MM.1S (cell line): ENCODE measurements around the gene FBXL13.

Source experiments
- DNase-seq: peaks from one replicate; pipeline ENCODE4 v3.0.0-alpha.2; 2015
- H2AFZ ChIP-seq: fragments of 300-600 bp; sonication (generic); 2 replicates; pipeline ENCODE4 v1.6.0; 2016; ENCODE audit warnings: antibody characterized with exemption, low read length
- H3F3A ChIP-seq: fragments of 300-600 bp; sonication (generic); 2 replicates; pipeline ENCODE4 v1.6.1; 2016; ENCODE audit warnings: mild to moderate bottlenecking, antibody characterized with exemption, low read length, moderate library complexity, mixed read lengths; ENCODE audit not compliant: insufficient read depth
- H3K27ac ChIP-seq: fragments of 300-600 bp; sonication (generic); 2 replicates; pipeline ENCODE4 v1.5.1; 2016; ENCODE audit warnings: mild to moderate bottlenecking, low read length
- H3K27me3 ChIP-seq: fragments of 300-600 bp; sonication (generic); replicated peaks from 2 replicates; pipeline ENCODE4 v1.6.0; 2016; ENCODE audit warnings: low read length; ENCODE audit not compliant: insufficient read depth
- H3K36me3 ChIP-seq: fragments of 300-600 bp; sonication (generic); replicated peaks from 2 replicates; pipeline ENCODE4 v1.6.1; 2016; ENCODE audit warnings: mild to moderate bottlenecking, low read length, mixed read lengths; ENCODE audit not compliant: insufficient read depth
- H3K4me1 ChIP-seq: fragments of 300-600 bp; sonication (generic); 2 replicates; pipeline ENCODE4 v1.6.1; 2016; ENCODE audit warnings: low read length, mixed read lengths
- H3K4me2 ChIP-seq: fragments of 300-600 bp; sonication (generic); 2 replicates; pipeline ENCODE4 v1.6.0; 2016; ENCODE audit warnings: low read depth, low read length
- H3K4me3 ChIP-seq: fragments of 300-600 bp; sonication (generic); 2 replicates; pipeline ENCODE4 v1.5.1; 2016; ENCODE audit warnings: low read length, mixed read lengths
- H3K79me2 ChIP-seq: fragments of 300-600 bp; sonication (generic); 2 replicates; pipeline ENCODE4 v1.6.1; 2016; ENCODE audit warnings: mixed run types, low read length, mixed read lengths
- H3K9ac ChIP-seq: fragments of 300-600 bp; sonication (generic); 2 replicates; pipeline ENCODE4 v1.6.1; 2016; ENCODE audit warnings: low read length, mixed read lengths
- H3K9me2 ChIP-seq: fragments of 300-600 bp; sonication (generic); replicated peaks from 2 replicates; pipeline ENCODE4 v1.6.1; 2016; ENCODE audit warnings: mild to moderate bottlenecking, low read length, mixed read lengths; ENCODE audit not compliant: insufficient read depth
- H3K9me3 ChIP-seq: fragments of 300-600 bp; sonication (generic); replicated peaks from 2 replicates; pipeline ENCODE4 v1.6.1; 2016; ENCODE audit warnings: mild to moderate bottlenecking, low read length, mixed read lengths; ENCODE audit not compliant: insufficient read depth
- H4K20me1 ChIP-seq: fragments of 300-600 bp; sonication (generic); 2 replicates; pipeline ENCODE4 v1.6.1; 2016; ENCODE audit warnings: mild to moderate bottlenecking, low read length, moderate library complexity, mixed read lengths; ENCODE audit not compliant: insufficient read depth
- EZH2 ChIP-seq: fragments of 300-600 bp; sonication (generic); optimal IDR thresholded peaks from 2 replicates; pipeline ENCODE3; 2017; ENCODE audit warnings: low read depth, mild to moderate bottlenecking, antibody characterized with exemption, low read length, mixed read lengths
- EZH2phosphoT487 ChIP-seq: fragments of 300-600 bp; sonication (generic); IDR thresholded peaks from 2 replicates; pipeline ENCODE4 v1.6.1; 2018; ENCODE audit warnings: antibody characterized with exemption, low read length
- TF ChIP-seq, protein P1 (sequence below): fragments of 300-600 bp; sonication (generic); IDR thresholded peaks from 2 replicates; pipeline ENCODE4 v1.5.1; 2016; ENCODE audit warnings: antibody characterized with exemption, low read length, mixed read lengths

The FBXL13 gene

DNA sequence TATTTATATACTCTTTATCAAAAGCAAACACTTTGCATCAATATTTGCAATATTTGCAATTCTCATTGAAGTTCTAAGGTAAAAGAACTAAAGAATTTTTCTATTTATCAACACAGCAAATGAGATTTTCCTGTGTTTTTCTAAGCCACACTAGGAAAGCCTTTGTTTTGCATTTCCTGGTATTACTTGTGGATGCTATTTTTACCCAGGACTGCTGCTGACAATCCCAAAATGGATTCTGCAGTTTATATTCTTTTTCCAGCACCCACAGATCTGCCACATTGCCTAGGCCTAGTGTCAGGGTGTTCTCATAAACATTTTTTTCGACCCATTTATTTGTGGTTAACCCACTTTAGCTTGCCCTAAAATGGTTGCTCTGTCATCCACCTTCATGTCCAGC is 135.9 kb downstream of the FBXL13 start:
- no peaks in the 10 kb centered on the region for H3F3A ChIP-seq
- no peaks in the 10 kb centered on the region for H3K9me2 ChIP-seq
- H3K36me3 ChIP-seq, result no peaks in the 10 kb centered on the region
- no peaks in the 10 kb centered on the region for H4K20me1 ChIP-seq
- H3K4me2 ChIP-seq, result no peak overlapping the region
- no peak for DNase-seq
- H3K4me3 ChIP-seq, result no peak overlapping the region
- H2AFZ ChIP-seq, result no peak overlapping the region
- TF ChIP-seq, protein P1, sequence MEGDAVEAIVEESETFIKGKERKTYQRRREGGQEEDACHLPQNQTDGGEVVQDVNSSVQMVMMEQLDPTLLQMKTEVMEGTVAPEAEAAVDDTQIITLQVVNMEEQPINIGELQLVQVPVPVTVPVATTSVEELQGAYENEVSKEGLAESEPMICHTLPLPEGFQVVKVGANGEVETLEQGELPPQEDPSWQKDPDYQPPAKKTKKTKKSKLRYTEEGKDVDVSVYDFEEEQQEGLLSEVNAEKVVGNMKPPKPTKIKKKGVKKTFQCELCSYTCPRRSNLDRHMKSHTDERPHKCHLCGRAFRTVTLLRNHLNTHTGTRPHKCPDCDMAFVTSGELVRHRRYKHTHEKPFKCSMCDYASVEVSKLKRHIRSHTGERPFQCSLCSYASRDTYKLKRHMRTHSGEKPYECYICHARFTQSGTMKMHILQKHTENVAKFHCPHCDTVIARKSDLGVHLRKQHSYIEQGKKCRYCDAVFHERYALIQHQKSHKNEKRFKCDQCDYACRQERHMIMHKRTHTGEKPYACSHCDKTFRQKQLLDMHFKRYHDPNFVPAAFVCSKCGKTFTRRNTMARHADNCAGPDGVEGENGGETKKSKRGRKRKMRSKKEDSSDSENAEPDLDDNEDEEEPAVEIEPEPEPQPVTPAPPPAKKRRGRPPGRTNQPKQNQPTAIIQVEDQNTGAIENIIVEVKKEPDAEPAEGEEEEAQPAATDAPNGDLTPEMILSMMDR, result no peak
- TF ChIP-seq EZH2 (no peak), EZH2phosphoT487 (no peak)
- H3K9me3 ChIP-seq, result no peaks in the 10 kb centered on the region
- H3K4me1 ChIP-seq, result no peaks in the 10 kb centered on the region
- H3K79me2 ChIP-seq, result no peaks in the 10 kb centered on the region
- H3K27me3 ChIP-seq, result no peaks in the 10 kb centered on the region
- H3K27ac ChIP-seq, result no peak overlapping the region
- H3K9ac ChIP-seq, result no peak overlapping the region

DNA sequence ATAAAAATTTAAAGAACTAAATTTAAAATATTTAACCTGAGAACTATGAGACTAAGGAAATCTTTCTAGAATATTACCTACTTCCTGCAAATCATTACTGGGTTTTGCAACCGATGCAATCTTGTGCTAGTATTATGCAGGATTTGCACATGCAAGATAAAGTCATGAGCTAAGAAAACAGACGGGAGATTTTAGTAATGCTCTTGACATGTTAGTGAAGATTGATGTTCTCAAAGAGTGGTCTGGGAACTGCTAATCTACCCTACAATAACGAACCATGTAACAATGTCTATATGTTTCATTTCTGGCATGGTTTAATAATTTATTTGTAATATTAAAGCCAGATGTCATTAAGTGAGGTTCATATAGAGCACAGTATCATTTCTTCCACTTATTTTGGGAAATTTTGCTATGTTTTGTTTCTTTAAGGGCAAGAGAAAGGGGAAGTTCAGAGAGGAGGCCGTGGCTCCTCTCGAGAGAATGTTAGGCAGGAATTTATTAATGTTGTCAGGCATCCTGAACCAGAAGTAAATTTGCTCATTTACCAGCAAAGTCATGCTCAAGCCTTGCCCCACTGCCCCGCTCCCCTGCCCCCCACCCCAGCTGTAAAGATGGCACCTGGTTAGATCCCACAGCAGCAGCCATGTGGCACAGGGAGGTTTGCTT is 139.0 kb downstream of the FBXL13 start:
- TF ChIP-seq EZH2phosphoT487 (no peak), EZH2 (no peak)
- TF ChIP-seq, protein P1, result no peak
- no peak overlapping the region for H3K9ac ChIP-seq
- H3K4me2 ChIP-seq, result no peak overlapping the region
- H3K36me3 ChIP-seq, result no peaks in the 10 kb centered on the region
- no peaks in the 10 kb centered on the region for H4K20me1 ChIP-seq
- DNase-seq, result no peak
- H3K4me3 ChIP-seq, result no peak overlapping the region
- H3K79me2 ChIP-seq, result no peaks in the 10 kb centered on the region
- no peaks in the 10 kb centered on the region for H3F3A ChIP-seq
- no peaks in the 10 kb centered on the region for H3K9me2 ChIP-seq
- no peaks in the 10 kb centered on the region for H3K9me3 ChIP-seq
- no peak overlapping the region for H3K27ac ChIP-seq
- H2AFZ ChIP-seq, result no peak overlapping the region
- no peaks in the 10 kb centered on the region for H3K27me3 ChIP-seq
- H3K4me1 ChIP-seq, result no peaks in the 10 kb centered on the region

DNA sequence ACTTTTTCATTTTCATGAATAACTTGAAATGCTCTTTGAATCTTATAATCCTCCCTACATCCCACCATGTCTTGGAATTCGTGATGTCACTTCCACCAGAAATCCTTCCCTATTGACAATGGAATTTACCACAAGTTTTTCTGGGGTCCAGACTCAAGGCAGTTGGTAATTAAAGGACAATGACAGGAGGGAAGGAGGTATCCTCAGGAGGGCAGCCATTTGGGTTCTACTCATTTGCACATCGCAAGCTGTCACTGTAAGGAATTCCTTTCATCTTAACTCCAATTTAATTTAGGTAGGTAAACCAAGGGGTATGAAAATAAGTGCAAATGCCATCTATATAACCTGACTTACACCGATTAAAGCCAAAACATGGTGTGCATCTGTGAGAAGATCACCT is 139.9 kb downstream of the FBXL13 start:
- Histone ChIP-seq H3K27ac (no peak overlapping the region), H3K27me3 (no peaks in the 10 kb centered on the region), H3K4me2 (no peak overlapping the region), H3K36me3 (no peaks in the 10 kb centered on the region), H3F3A (no peaks in the 10 kb centered on the region), H3K9me3 (no peaks in the 10 kb centered on the region), H2AFZ (no peak overlapping the region), H3K9ac (no peak overlapping the region), H3K4me1 (no peaks in the 10 kb centered on the region), H3K4me3 (no peak overlapping the region), H3K9me2 (no peaks in the 10 kb centered on the region), H4K20me1 (no peaks in the 10 kb centered on the region), H3K79me2 (no peaks in the 10 kb centered on the region)
- DNase-seq, result no peak
- TF ChIP-seq EZH2 (no peak), EZH2phosphoT487 (no peak)
- TF ChIP-seq, protein P1, result no peak
